Measurements from ENCODE around the gene AP3B1. TPM values are rescaled to one million over a fixed set of nuclear protein-coding genes. Genes with fewer than 3 reads are reported as not detected.

Gene AP3B1
- total RNA-seq, 4 donors from 2014 or later, result 31.2 to 42.1 (median 36.2) TPM

GRCh38 chr5:78108564-78108963, 185.9 kb downstream of the AP3B1 start:
- intact Hi-C loops (cut with DNase I), result no loop called here
- Histone ChIP-seq H3K4me1 (no peaks in the 10 kb centered on the region), H3K36me3 (peaks cover 1 to 52% (median 19%) of the 10 kb centered on the region in 4 donors), H3K27me3 (no peaks in the 10 kb centered on the region), H3K4me3 (no peak overlapping the region), H3K27ac (replicated peaks in 1 of 4) (no peak overlapping the region), H3K9me3 (no peaks in the 10 kb centered on the region)
- DNase-seq (ENCODE audit: extremely low spot score), result no peak
- TF ChIP-seq CTCF (IDR thresholded peaks at IDR 0.05) (no peak), POLR2AphosphoS5 (IDR thresholded peaks at IDR 0.05) (no peak), EP300 (IDR thresholded peaks at IDR 0.05) (no peak), POLR2A (IDR thresholded peaks at IDR 0.05; ENCODE audit: low read depth) (no peak)
- 93% methylated on average over 3 of the region's 3 CpGs for WGBS

GRCh38 chr5:78103232-78103918, 191.1 kb downstream of the AP3B1 start:
- intact Hi-C loops (cut with DNase I), result no loop called here
- Histone ChIP-seq H3K4me3 (no peak overlapping the region), H3K9me3 (no peaks in the 10 kb centered on the region), H3K27me3 (no peaks in the 10 kb centered on the region), H3K36me3 (peaks cover 0 to 47% (median 30%) of the 10 kb centered on the region in 4 donors), H3K4me1 (no peaks in the 10 kb centered on the region), H3K27ac (replicated peaks in 1 of 4) (no peak overlapping the region)
- TF ChIP-seq EP300 (IDR thresholded peaks at IDR 0.05) (no peak), POLR2AphosphoS5 (IDR thresholded peaks at IDR 0.05) (no peak), POLR2A (IDR thresholded peaks at IDR 0.05; ENCODE audit: low read depth) (no peak), CTCF (IDR thresholded peaks at IDR 0.05) (no peak)
- 79% methylated on average over 4 of the region's 4 CpGs for WGBS
- no peak for DNase-seq (ENCODE audit: extremely low spot score)

GRCh38 chr5:78102500-78102899, 192.0 kb downstream of the AP3B1 start:
- Histone ChIP-seq H3K27ac (replicated peaks in 1 of 4) (no peak overlapping the region), H3K36me3 (peaks cover 0 to 40% (median 27%) of the 10 kb centered on the region in 4 donors), H3K27me3 (no peaks in the 10 kb centered on the region), H3K4me1 (no peaks in the 10 kb centered on the region), H3K4me3 (no peak overlapping the region), H3K9me3 (no peaks in the 10 kb centered on the region)
- no peak for TF ChIP-seq EP300 (IDR thresholded peaks at IDR 0.05)
- TF ChIP-seq POLR2A (IDR thresholded peaks at IDR 0.05; ENCODE audit: low read depth), result no peak
- TF ChIP-seq CTCF (IDR thresholded peaks at IDR 0.05), result no peak
- TF ChIP-seq POLR2AphosphoS5 (IDR thresholded peaks at IDR 0.05), result no peak
- DNase-seq (ENCODE audit: extremely low spot score), result no peak
- intact Hi-C loops (cut with DNase I), result no loop called here

GRCh38 chr5:78095125-78095524, 199.4 kb downstream of the AP3B1 start:
- Histone ChIP-seq H3K27me3 (no peaks in the 10 kb centered on the region), H3K27ac (replicated peaks in 1 of 4) (no peak overlapping the region), H3K36me3 (peaks cover 4 to 40% (median 14%) of the 10 kb centered on the region in 4 donors), H3K9me3 (no peaks in the 10 kb centered on the region), H3K4me3 (no peak overlapping the region), H3K4me1 (no peaks in the 10 kb centered on the region)
- intact Hi-C loops (cut with DNase I), result no loop called here
- no peak for TF ChIP-seq EP300 (IDR thresholded peaks at IDR 0.05)
- no peak for TF ChIP-seq POLR2A (IDR thresholded peaks at IDR 0.05; ENCODE audit: low read depth)
- no peak for TF ChIP-seq POLR2AphosphoS5 (IDR thresholded peaks at IDR 0.05)
- TF ChIP-seq CTCF (IDR thresholded peaks at IDR 0.05), result no peak
- no peak for DNase-seq (ENCODE audit: extremely low spot score)

GRCh38 chr5:78090002-78090401, 204.5 kb downstream of the AP3B1 start:
- Histone ChIP-seq H3K36me3 (peaks cover 0 to 35% (median 9%) of the 10 kb centered on the region in 4 donors), H3K27ac (replicated peaks in 1 of 4) (no peak overlapping the region), H3K9me3 (no peaks in the 10 kb centered on the region), H3K4me3 (no peak overlapping the region), H3K4me1 (no peaks in the 10 kb centered on the region), H3K27me3 (no peaks in the 10 kb centered on the region)
- no peak for DNase-seq (ENCODE audit: extremely low spot score)
- TF ChIP-seq CTCF (IDR thresholded peaks at IDR 0.05) (no peak), POLR2A (IDR thresholded peaks at IDR 0.05; ENCODE audit: low read depth) (no peak), EP300 (IDR thresholded peaks at IDR 0.05) (no peak), POLR2AphosphoS5 (IDR thresholded peaks at IDR 0.05) (no peak)
- intact Hi-C loops (cut with DNase I), result no loop called here
- 96% methylated on average over 1 of the region's 1 CpG for WGBS
